Chondrocyte (in vitro differentiated cells): Measurements from ENCODE around the gene VTCN1. TPM values are rescaled to one million over a fixed set of nuclear protein-coding genes. Genes with fewer than 3 reads are reported as not detected.

Experiments
- DNase-seq: peaks from one replicate; pipeline ENCODE4 v3.0.0; 2021; ENCODE audit warnings: mixed read lengths, low spot score
- H3K27ac Mint-ChIP-seq: one replicate; pipeline ENCODE4 v1.8.0; 2021; ENCODE audit warnings: mild to moderate bottlenecking, moderate library complexity, mixed read lengths; ENCODE audit not compliant: unreplicated experiment
- H3K27me3 Mint-ChIP-seq: 2 replicates; pipeline ENCODE4 v1.8.0; 2021; ENCODE audit warnings: low read depth, mixed read lengths
- H3K36me3 Mint-ChIP-seq: 2 replicates; pipeline ENCODE4 v1.8.0; 2021; ENCODE audit warnings: low read depth, mixed read lengths
- H3K4me1 Mint-ChIP-seq: 2 replicates; pipeline ENCODE4 v1.8.0; 2021; ENCODE audit warnings: low read depth, mild to moderate bottlenecking, mixed read lengths
- H3K4me3 Mint-ChIP-seq: one replicate; pipeline ENCODE4 v1.8.0; 2021; ENCODE audit warnings: mild to moderate bottlenecking, moderate library complexity, mixed read lengths; ENCODE audit not compliant: unreplicated experiment
- H3K9me3 Mint-ChIP-seq: 2 replicates; pipeline ENCODE4 v1.8.0; 2021; ENCODE audit warnings: low read depth, mixed read lengths
- total RNA-seq: library from RNA; stranded (reverse); gene quantifications from 3 replicates; pipeline ENCODE4 v1.2.1, GENCODE V29; 2021
- TF ChIP-seq, protein P1 (sequence below): fragments of 200-600 bp; sonication (generic); IDR thresholded peaks from 2 replicates; pipeline ENCODE4 v1.5.0; 2021; ENCODE audit warnings: antibody characterized with exemption, mild to moderate bottlenecking, moderate library complexity

VTCN1 gene
- total RNA-seq, 1 donor from 2014 or later: not detected

DNA sequence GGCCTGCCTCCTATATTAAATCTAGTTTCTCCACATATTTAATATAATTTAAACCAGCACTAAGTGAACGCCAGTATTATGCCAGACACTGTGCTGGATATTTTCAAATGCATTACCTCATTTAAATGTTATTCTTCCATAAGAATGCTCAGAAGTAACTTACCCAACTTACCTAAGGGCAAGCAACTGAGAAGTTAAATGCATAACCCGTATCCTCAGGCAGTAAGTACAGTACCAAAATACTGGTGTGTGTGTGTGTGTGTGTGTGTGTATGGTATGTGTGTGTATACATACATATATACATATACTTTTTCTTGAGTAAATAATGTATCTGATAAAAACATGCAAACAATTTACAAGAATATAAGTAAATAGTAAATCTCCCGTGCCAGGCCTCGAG is 80.2 kb downstream of the VTCN1 start:
- H3K4me1 Mint-ChIP-seq: peaks cover 7% of the 10 kb centered on the region

DNA sequence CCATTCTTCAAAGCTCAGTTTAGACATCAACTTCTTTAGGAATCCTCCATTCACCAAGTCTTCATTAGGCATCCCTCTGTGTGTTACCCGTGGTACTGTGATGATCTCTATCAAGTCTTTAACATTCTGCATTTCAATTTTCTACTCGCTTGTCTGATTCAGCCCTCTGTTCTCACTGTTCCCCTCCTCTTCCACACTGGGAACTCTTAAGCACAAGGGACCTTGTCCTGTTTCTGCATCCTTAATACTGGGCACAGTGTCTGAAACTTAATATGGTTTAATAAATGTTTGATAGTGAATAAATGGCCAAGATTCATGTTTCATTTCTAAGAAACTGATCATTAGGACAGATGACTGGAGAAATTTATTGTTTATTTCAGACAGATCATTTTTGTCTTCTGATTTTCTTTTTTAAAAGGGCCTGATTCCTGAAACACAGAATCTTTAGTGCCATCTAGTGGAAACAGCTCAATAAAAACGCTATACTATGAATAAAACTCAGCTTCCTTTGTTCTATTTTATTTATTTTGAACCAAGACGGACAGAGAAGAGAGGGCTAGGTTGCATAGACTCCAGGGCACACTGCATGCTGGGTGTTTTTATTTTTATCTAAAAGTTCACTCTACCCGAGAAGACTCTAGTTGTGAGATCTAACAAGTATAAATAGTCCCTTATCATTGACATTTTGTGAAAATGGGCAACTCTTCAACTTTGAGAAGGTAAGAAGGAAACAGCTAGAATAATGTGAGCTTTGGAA is 82.2 kb downstream of the VTCN1 start:
- H3K36me3 Mint-ChIP-seq: no peaks in the 10 kb centered on the region
- H3K4me1 Mint-ChIP-seq: peaks cover 7% of the 10 kb centered on the region
- no peak for DNase-seq
- H3K9me3 Mint-ChIP-seq: no peaks in the 10 kb centered on the region
- no peak overlapping the region for H3K27ac Mint-ChIP-seq
- no peak overlapping the region for H3K4me3 Mint-ChIP-seq
- TF ChIP-seq, protein P1, sequence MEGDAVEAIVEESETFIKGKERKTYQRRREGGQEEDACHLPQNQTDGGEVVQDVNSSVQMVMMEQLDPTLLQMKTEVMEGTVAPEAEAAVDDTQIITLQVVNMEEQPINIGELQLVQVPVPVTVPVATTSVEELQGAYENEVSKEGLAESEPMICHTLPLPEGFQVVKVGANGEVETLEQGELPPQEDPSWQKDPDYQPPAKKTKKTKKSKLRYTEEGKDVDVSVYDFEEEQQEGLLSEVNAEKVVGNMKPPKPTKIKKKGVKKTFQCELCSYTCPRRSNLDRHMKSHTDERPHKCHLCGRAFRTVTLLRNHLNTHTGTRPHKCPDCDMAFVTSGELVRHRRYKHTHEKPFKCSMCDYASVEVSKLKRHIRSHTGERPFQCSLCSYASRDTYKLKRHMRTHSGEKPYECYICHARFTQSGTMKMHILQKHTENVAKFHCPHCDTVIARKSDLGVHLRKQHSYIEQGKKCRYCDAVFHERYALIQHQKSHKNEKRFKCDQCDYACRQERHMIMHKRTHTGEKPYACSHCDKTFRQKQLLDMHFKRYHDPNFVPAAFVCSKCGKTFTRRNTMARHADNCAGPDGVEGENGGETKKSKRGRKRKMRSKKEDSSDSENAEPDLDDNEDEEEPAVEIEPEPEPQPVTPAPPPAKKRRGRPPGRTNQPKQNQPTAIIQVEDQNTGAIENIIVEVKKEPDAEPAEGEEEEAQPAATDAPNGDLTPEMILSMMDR: peak; percentile 92
- no peaks in the 10 kb centered on the region for H3K27me3 Mint-ChIP-seq

More for the DNA sequence above, 80.2 kb downstream of the VTCN1 start:
- Mint-ChIP-seq H3K36me3 (no peaks in the 10 kb centered on the region), H3K9me3 (no peaks in the 10 kb centered on the region), H3K27me3 (no peaks in the 10 kb centered on the region), H3K27ac (no peak overlapping the region), H3K4me3 (no peak overlapping the region)
- TF ChIP-seq, protein P1: no peak
- DNase-seq: no peak

DNA sequence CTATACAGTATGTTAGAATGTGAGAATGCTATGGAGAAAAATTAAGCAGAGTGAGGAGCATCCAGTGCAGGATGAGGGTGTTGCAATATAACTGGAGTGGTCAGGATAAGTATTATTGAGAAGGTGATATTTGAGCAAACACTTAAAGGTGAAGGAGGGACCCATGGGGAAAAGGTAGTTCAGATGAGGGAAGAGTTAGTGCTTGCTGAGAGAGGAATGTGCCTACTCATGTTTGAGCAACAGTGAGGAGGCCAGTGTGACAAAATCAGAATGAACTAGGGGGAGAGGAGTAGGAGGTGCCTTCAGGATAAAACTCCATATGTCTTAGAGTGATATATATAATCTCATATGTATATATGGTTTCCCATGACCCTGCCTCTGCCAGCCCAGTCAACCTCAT is 82.9 kb downstream of the VTCN1 start:
- H3K27ac Mint-ChIP-seq: no peak overlapping the region
- H3K4me1 Mint-ChIP-seq: peaks cover 7% of the 10 kb centered on the region
- no peak for DNase-seq
- H3K9me3 Mint-ChIP-seq: no peaks in the 10 kb centered on the region
- TF ChIP-seq, protein P1: no peak
- H3K36me3 Mint-ChIP-seq: no peaks in the 10 kb centered on the region
- no peaks in the 10 kb centered on the region for H3K27me3 Mint-ChIP-seq
- H3K4me3 Mint-ChIP-seq: no peak overlapping the region

DNA sequence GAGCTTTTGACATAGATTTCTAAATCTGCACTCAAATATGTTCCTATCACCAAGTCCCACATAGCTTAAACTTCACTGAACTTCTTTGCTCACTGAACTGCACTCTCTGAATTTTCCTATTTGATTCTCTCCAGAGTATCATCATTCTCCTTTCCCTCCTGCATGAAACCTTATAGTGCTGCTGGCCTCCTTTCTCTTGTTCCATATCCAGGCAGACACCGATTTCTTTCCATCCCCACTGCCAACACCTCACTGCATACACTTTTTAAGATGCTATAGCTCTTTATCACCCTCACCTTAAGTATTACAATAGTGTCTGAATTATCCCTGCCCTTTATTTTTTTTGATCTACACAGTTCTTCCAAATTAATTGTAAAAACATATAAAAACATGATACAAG is 86.1 kb downstream of the VTCN1 start:
- H3K9me3 Mint-ChIP-seq: no peaks in the 10 kb centered on the region
- H3K36me3 Mint-ChIP-seq: no peaks in the 10 kb centered on the region
- H3K27ac Mint-ChIP-seq: no peak overlapping the region
- TF ChIP-seq, protein P1: no peak
- peaks cover 17% of the 10 kb centered on the region for H3K4me1 Mint-ChIP-seq
- DNase-seq: no peak
- no peaks in the 10 kb centered on the region for H3K27me3 Mint-ChIP-seq
- no peak overlapping the region for H3K4me3 Mint-ChIP-seq

DNA sequence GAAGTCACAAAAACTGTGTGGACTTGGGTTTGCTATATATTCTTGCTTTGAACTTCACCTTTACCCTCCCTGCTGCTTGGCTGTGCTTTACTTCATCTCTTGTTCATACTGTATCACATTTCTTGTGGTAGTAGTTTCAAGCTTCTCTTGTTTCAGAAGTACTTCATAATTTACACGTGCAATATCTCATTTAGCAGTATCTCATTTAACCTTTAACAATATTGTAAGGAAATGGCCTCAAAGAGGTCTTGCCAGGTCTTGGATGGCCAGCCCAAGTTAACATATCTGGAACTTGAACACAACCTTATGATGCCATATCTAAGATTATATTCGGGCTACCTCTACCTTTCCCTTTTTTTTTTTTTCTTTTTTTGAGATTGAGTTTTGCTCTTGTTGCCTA is 87.5 kb downstream of the VTCN1 start:
- H3K9me3 Mint-ChIP-seq: no peaks in the 10 kb centered on the region
- no peaks in the 10 kb centered on the region for H3K36me3 Mint-ChIP-seq
- H3K27ac Mint-ChIP-seq: no peak overlapping the region
- DNase-seq: no peak
- H3K4me1 Mint-ChIP-seq: peaks cover 11% of the 10 kb centered on the region
- TF ChIP-seq, protein P1: no peak
- H3K27me3 Mint-ChIP-seq: no peaks in the 10 kb centered on the region
- H3K4me3 Mint-ChIP-seq: no peak overlapping the region
